ENCODE data around the gene NPM3.

- TF ChIP-seq CTCF (IDR thresholded peaks at IDR 0.05) (no peak), POLR2AphosphoS5 (IDR thresholded peaks at IDR 0.05) (no peak), EP300 (IDR thresholded peaks at IDR 0.05) (no peak)
These were observed 1.0 kb downstream of the NPM3 start for GRCh38 chr10:101781984-101782810.
